ENCODE data around the gene SEZ6L.

GRCh38 chr22:26314171-26314570 lies 144.9 kb downstream of the SEZ6L start:
- TF ChIP-seq, protein P1, sequence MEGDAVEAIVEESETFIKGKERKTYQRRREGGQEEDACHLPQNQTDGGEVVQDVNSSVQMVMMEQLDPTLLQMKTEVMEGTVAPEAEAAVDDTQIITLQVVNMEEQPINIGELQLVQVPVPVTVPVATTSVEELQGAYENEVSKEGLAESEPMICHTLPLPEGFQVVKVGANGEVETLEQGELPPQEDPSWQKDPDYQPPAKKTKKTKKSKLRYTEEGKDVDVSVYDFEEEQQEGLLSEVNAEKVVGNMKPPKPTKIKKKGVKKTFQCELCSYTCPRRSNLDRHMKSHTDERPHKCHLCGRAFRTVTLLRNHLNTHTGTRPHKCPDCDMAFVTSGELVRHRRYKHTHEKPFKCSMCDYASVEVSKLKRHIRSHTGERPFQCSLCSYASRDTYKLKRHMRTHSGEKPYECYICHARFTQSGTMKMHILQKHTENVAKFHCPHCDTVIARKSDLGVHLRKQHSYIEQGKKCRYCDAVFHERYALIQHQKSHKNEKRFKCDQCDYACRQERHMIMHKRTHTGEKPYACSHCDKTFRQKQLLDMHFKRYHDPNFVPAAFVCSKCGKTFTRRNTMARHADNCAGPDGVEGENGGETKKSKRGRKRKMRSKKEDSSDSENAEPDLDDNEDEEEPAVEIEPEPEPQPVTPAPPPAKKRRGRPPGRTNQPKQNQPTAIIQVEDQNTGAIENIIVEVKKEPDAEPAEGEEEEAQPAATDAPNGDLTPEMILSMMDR (IDR thresholded peaks at IDR 0.05; ENCODE audit: insufficient read depth, low read length) = no peak
- TF ChIP-seq POLR2AphosphoS5 (IDR thresholded peaks at IDR 0.05; ENCODE audit: low read depth) (no peak), SPI1 (IDR thresholded peaks at IDR 0.05; ENCODE audit: borderline replicate concordance, low read depth) (no peak), GABPA (IDR thresholded peaks at IDR 0.05; ENCODE audit: low read depth) (no peak)
- TF ChIP-seq, protein P2, sequence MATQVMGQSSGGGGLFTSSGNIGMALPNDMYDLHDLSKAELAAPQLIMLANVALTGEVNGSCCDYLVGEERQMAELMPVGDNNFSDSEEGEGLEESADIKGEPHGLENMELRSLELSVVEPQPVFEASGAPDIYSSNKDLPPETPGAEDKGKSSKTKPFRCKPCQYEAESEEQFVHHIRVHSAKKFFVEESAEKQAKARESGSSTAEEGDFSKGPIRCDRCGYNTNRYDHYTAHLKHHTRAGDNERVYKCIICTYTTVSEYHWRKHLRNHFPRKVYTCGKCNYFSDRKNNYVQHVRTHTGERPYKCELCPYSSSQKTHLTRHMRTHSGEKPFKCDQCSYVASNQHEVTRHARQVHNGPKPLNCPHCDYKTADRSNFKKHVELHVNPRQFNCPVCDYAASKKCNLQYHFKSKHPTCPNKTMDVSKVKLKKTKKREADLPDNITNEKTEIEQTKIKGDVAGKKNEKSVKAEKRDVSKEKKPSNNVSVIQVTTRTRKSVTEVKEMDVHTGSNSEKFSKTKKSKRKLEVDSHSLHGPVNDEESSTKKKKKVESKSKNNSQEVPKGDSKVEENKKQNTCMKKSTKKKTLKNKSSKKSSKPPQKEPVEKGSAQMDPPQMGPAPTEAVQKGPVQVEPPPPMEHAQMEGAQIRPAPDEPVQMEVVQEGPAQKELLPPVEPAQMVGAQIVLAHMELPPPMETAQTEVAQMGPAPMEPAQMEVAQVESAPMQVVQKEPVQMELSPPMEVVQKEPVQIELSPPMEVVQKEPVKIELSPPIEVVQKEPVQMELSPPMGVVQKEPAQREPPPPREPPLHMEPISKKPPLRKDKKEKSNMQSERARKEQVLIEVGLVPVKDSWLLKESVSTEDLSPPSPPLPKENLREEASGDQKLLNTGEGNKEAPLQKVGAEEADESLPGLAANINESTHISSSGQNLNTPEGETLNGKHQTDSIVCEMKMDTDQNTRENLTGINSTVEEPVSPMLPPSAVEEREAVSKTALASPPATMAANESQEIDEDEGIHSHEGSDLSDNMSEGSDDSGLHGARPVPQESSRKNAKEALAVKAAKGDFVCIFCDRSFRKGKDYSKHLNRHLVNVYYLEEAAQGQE (IDR thresholded peaks at IDR 0.05; ENCODE audit: insufficient replicate concordance, low read depth) = no peak
